ENCODE results near the gene SLC41A1. TPM values are rescaled to one million over a fixed set of nuclear protein-coding genes. Genes with fewer than 3 reads are reported as not detected.
A peak's percentile ranks its signal among the peaks of the same experiment; 100 is the strongest.

The SLC41A1 gene
- total and polyA plus RNA-seq, 9 of the 15 experiments (the other 6 are each of a cell fraction or from before 2014, with no cell fraction given): 4.1 to 29.3 (median 11.4) TPM

DNA sequence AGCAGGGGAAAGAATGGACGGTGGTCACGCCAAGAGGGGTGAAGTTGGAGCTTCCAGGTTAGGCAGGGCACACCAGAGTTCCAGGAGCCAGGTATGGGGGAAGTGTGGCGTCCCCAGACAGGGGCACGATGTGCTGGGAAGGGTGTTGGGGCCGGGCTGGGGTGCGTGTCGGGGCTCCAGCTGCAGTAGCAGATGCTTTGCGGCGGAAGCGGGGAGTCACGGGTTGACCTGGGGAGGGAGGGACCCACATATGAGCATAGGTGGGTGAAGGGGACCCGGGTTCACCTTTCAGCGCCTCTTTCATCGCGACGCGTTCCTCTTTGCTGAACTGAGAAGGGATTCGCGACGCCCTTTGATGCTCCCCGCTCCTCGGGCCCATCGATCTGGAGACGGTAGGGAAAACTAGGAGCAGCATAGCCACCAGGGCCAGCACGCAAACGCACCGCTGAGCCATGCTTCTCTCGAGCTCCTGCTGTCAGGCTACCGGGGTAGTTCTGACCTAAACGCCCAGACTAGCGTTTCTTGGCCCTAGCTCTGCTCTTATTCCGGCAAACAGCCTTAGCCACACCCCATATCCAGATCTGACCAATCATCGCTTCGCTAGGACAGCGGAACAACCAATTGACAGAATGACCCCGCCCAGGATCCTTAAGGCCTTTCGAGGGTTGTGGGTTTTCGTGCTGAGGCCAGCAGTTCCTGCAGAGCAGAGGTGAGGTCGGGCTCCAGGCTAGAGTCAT is 36.8 kb upstream of the SLC41A1 start, which contains the start of gene PM20D1:
TSS of gene PM20D1 (minus strand) at position 514 of the 737 bp plus-strand sequence. CDS start at position 454, 60 bp downstream.
- ATAC-seq: peak; percentile 99
- no TSS peak for BruUV-seq (replicated peaks)
- Histone ChIP-seq H3K27ac (ENCODE audit: extremely low read depth, low read depth, low read length) (no peak within 1 kb of the TSS), H3K4me3 (no peak within 1 kb of the TSS), H3K4me1 (replicated peaks in 1 of 2; ENCODE audit: control insufficient read depth in 2 of 2, insufficient read depth in 2 of 2, low read length in 2 of 2) (peaks cover 0 to 6% of the 10 kb centered on the region in 2 experiments; a peak in 2 of 5 replicates), H3K36me3 (ENCODE audit: control insufficient read depth, insufficient read depth, low read length) (no peaks in the 10 kb centered on the region), H2AFZ (ENCODE audit: low read depth, low read length) (peak within 1 kb of the TSS; percentile 66), H3K9me3 (replicated peaks; ENCODE audit: control insufficient read depth, insufficient read depth, low read depth, low read length) (no peaks in the 10 kb centered on the region), H3K27me3 (ENCODE audit: control insufficient read depth in 2 of 2, insufficient read depth in 2 of 2, low read length in 2 of 2) (peaks cover 3 to 17% of the 10 kb centered on the region in 2 experiments; a peak in 3 of 5 replicates), H3K9me1 (ENCODE audit: control insufficient read depth, insufficient read depth, low read length) (no peaks in the 10 kb centered on the region), H4K20me1 (replicated peaks; ENCODE audit: control insufficient read depth, insufficient read depth, low read length) (no peaks in the 10 kb centered on the region), H3K4me2 (ENCODE audit: insufficient read depth, low read length) (peak within 1 kb of the TSS; percentile 74), H3K9ac (ENCODE audit: insufficient read depth in 1 of 2, low read depth in 2 of 2, low read length in 2 of 2) (peak within 1 kb of the TSS in 1 of 2 experiments; percentile 21; a peak in 1 of 4 replicates), H3K79me2 (ENCODE audit: control insufficient read depth, insufficient read depth, low read length) (no peaks in the 10 kb centered on the region)
- 22% methylated on average over 35 of the region's 39 CpGs for WGBS (ENCODE audit: insufficient coverage, low coverage, missing lambda C conversion rate)
- FAIRE-seq: peak; percentile 81
- TF ChIP-seq HNRNPLL (IDR thresholded peaks at IDR 0.05; ENCODE audit: low read depth, low read length, poor library complexity, severe bottlenecking) (peak; percentile 27), NFYB (IDR thresholded peaks at IDR 0.05; ENCODE audit: extremely low read depth, insufficient read length) (peak; percentile 38), POU5F1 (IDR thresholded peaks at IDR 0.05; ENCODE audit: borderline replicate concordance, low read depth, low read length, partially characterized antibody) (no peak), L3MBTL2 (IDR thresholded peaks at IDR 0.05) (no peak), ZNF316 (IDR thresholded peaks at IDR 0.05) (peak; percentile 52), C11orf30 (IDR thresholded peaks at IDR 0.05; ENCODE audit: low read depth) (peak; percentile 18; the same call in 1 of the 2 replicates)
- CTCF ChIA-PET (ENCODE audit: low intra/inter-chr PET ratio): no interaction called here
- POLR2A ChIA-PET: interaction anchor here (1.1 kb wide), 2 partner anchors 24 to 25 kb away, joined by 3 read pairs; no protein-coding TSS in a partner anchor
- intact Hi-C loops (cut with micrococcal nuclease): no loop called here
- DNase-seq (ENCODE audit: extremely low read depth in 1 of 4, low spot score in 3 of 4): peak; percentile 68 to 91 (median 82)
- in situ Hi-C loops (cut with MboI): no loop called here

All from K562 (cell line).